Panc1 (cell line): ENCODE measurements around the gene MRPL20.
"Not testable (repeated sequence)": the region's sequence is repeated elsewhere in the genome, so short reads cannot be mapped to it uniquely, and the experiment has no call there.

Source experiments
- POLR2AphosphoS5 ChIP-seq: IDR thresholded peaks from 2 replicates; pipeline ENCODE4 v1.6.1; 2012; ENCODE audit warnings: mild to moderate bottlenecking, low read depth, low read length, moderate library complexity
- TF ChIP-seq, protein P1 (sequence below): fragments of 450-650 bp; IDR thresholded peaks from 2 replicates; pipeline ENCODE4 v1.5.1; 2017; ENCODE audit warnings: mild to moderate bottlenecking

GRCh38 chr1:1412311-1412902, 5.3 kb upstream of the MRPL20 start:
- TF ChIP-seq, protein P1, sequence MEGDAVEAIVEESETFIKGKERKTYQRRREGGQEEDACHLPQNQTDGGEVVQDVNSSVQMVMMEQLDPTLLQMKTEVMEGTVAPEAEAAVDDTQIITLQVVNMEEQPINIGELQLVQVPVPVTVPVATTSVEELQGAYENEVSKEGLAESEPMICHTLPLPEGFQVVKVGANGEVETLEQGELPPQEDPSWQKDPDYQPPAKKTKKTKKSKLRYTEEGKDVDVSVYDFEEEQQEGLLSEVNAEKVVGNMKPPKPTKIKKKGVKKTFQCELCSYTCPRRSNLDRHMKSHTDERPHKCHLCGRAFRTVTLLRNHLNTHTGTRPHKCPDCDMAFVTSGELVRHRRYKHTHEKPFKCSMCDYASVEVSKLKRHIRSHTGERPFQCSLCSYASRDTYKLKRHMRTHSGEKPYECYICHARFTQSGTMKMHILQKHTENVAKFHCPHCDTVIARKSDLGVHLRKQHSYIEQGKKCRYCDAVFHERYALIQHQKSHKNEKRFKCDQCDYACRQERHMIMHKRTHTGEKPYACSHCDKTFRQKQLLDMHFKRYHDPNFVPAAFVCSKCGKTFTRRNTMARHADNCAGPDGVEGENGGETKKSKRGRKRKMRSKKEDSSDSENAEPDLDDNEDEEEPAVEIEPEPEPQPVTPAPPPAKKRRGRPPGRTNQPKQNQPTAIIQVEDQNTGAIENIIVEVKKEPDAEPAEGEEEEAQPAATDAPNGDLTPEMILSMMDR = not testable (repeated sequence)
- not testable (repeated sequence) for TF ChIP-seq POLR2AphosphoS5
